Measurements from ENCODE around the gene HBE1.
"Not testable (repeated sequence)": the region's sequence is repeated elsewhere in the genome, so short reads cannot be mapped to it uniquely, and the experiment has no call there.

HBE1 gene

DNA sequence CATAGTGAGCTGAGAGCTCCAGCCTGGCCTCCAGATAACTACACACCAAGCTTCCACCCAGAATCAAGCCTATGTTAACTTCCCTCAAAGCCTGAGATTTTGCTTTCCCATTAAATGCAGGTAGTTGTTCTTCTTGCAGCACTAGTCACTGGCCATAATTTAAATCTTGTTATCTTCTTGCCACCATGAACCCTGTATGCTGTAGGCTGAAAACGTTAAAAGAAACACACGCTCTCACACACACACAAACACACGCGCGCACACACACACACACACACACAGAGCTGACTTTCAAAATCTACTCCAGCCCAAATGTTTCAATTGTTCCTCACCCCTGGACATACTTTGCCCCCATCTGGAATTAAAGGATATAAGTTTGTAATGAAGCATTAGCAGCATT, 16.3 kb downstream of the HBE1 start:
- DNase-seq (ENCODE audit: low read depth) = not testable (repeated sequence)

DNA sequence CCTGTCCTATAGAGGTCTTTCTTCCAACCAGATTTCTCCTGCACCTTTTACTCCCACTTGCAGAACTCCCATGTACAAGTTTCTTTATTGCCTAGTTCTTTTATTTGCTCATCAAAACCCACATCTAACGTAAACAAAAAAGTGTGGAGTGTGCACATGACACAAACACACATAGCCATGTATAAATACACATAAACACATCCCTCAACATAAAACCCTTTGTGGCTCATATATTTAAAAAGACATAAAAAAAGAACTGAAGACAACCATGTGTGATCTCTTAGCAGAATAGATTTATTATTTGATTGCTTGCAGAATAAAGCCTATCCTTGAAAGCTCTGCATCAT, 16.9 kb downstream of the HBE1 start:
- no peak for DNase-seq (ENCODE audit: low read depth)

DNA sequence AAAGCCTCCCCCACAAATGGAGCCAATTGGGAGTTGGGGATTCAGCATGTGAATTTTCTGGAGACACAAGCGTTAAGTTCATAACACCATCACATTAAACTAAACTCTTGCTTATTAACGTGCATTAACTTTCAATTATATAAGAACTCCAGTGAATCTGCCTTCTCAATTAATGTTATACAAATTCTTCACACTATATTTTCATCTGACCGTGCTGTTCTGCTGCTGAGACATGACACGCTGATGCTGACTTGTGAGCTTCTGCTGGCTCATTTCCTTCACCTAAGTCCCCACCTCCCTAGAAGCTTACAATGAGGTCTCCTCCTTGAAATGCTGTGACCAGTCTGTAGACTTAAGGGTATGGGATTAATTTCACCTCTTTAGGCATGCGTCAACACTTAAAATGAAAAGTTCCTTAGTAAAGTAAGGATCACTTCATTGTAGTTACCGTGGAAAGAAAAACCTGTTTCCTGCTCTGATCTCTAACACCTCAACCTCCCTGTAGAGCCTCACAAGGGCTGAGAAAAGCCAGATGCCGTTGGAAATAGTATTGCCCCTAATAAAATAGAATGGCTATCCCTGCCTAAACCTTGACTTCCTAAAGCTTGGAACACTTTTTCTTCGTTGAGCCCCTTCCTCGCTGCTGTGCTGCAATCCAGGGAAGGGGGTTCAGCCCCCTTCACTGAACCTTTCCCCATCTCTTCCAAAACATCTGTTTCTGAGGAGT, 17.4 kb downstream of the HBE1 start:
- no peak for DNase-seq (ENCODE audit: low read depth)

DNA sequence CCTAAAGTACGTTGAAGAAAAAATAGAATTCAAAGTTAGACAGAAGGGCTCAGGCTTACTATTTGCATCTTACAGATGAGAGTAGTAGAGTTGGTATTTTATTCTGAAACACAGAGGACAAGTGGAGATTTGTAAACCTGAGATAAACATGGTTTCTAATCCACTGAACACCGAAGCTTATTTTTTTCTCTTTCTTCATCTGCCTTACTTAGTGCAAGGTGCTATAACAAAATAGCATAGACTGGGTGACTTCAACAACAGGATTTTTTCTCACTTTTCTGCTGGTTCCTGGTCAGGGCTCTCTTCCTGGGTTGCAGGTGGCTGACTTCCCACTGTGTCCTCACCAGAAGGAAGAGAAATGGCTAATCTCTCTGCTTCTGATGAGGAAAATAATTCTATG, 18.0 kb downstream of the HBE1 start:
- DNase-seq (ENCODE audit: low read depth) = no peak

DNA sequence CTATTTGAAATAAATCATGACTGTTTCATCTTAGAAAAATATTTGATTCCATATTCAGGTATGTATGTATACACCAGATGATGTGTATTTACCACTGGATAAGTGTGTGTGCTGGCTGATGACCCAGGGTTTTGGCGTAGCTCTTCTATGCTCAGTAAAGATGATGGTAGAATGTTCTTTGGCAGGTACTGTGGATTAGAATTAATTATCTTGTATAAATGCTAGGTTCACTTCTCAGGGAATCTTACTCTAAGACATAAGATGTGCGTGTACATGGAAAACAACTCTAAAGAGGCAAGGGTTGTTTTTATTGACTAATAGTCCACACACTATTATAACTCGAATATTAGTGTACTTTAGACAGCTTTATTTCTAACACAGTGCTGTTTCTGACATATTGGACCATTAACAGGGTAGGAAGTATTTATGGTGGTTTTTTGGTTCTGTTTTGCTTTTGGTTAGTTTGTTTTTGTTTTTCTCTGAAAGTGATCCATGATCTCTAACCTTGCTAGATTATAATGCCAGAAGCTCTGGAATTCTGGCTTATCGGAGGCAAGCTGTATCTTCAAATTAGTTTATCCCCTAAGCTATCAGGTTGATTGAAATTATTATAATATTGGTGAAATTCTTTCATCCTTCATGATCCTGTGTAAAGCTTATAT, 19.1 kb downstream of the HBE1 start:
- no peak for DNase-seq (ENCODE audit: low read depth)

DNA sequence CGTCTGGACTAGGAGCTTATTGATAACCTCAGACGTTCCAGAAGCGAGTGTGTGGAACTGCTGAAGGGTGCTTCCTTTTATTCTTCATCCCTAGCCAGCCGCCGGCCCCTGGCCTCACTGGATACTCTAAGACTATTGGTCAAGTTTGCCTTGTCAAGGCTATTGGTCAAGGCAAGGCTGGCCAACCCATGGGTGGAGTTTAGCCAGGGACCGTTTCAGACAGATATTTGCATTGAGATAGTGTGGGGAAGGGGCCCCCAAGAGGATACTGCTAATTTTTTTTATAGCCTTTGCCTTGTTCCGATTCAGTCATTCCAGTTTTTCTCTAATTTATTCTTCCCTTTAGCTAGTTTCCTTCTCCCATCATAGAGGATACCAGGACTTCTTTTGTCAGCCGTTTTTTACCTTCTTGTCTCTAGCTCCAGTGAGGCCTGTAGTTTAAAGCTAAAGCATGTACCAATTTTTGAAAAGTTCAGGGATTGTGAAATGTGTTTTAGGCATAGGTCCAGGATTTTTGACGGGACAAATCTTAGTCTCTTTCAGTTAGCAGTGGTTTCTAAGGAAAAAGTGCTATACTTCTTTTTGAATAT, 19.8 kb downstream of the HBE1 start, which contains the start of gene HBG1:
HBG1 (minus strand) TSS at position 51 of the 590 bp plus-strand sequence. CDS start 53 bp downstream, outside the sequence.
- not testable (repeated sequence) for DNase-seq (ENCODE audit: low read depth)

DNA sequence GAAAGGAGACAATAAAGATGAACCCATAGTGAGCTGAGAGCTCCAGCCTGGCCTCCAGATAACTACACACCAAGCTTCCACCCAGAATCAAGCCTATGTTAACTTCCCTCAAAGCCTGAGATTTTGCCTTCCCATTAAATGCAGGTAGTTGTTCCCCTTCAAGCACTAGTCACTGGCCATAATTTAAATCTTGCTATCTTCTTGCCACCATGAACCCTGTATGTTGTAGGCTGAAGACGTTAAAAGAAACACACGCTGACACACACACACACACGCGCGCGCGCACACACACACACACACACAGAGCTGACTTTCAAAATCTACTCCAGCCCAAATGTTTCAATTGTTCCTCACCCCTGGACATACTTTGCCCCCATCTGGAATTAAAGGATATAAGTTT, 21.2 kb downstream of the HBE1 start:
- DNase-seq (ENCODE audit: low read depth) = not testable (repeated sequence)

DNA sequence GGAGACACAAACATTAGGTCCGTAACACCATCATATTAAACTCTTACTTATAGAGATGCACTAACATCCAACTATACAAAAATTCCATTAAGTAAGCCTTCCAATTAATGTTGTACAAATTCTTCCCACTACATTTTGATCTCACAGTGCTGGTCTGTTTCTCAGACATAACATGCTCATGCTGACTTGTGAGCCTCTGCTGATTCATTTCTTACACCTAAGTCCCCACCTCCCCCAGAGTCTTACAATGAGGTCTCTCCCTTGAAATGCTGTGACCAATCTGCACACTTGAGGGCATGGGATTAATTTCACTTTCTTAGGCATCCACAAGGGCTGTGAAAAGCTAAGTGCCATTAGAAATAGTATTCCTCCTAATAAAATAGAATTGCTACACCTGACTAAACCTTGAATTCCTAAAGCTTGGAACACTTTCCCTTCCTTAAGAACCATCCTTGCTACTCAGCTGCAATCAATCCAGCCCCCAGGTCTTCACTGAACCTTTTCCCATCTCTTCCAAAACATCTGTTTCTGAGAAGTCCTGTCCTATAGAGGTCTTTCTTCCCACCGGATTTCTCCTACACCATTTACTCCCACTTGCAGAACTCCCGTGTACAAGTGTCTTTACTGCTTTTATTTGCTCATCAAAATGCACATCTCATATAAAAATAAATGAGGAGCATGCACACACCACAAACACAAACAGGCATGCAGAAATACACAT, 22.1 kb downstream of the HBE1 start:
- no peak for DNase-seq (ENCODE audit: low read depth)

DNA sequence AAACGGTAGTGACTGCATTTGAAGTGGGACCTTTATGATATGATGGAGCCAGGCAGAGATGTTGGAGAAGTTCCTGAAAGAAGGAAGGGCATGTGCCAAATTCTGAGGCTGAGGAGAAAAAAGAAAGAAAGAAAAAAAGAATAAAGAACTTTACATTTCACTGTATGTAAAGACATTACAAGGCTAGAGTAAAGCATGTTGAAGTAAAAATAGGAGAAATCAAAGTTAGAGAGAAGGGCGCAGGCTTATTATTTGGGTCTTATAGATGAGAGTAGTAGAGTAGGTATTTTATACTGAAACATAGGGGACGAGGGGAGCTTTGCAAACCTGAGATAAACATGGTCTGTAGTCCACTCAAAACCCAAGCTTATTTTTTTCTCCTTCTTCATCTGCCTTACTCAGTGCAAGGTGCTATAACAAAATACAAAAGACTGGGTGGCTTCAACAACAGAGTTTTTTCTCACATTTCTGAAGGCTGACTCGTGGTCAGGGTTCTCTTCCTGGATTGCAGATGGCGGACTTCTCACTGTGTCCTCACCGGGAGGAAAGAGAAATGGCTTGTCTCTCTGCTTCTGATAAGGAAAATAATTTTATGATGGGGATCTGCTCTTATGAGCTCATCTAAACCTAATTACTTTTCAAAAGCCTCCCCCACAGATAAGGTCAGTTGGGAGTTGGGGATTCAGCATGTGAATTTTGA, 22.8 kb downstream of the HBE1 start:
- DNase-seq (ENCODE audit: low read depth) = no peak

DNA sequence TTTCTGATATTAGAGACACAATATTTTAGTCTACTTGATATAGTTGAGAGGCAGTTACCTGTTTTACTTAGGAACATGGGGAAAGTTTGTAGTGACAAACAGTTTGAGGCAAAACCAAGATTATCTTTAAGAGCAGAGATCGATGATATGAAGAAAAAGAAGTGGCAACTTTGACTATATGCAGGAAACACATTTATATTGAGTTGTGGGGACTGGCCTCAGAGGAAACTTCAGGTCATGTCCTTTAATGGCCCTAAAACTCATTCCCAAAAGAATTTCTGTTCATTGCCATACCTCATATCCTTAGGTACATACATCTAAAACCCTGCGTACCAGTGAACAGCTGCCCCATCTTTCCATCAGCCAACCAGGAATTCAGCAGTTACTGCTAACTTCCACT, 24.6 kb downstream of the HBE1 start:
- no peak for DNase-seq (ENCODE audit: low read depth)

DNA sequence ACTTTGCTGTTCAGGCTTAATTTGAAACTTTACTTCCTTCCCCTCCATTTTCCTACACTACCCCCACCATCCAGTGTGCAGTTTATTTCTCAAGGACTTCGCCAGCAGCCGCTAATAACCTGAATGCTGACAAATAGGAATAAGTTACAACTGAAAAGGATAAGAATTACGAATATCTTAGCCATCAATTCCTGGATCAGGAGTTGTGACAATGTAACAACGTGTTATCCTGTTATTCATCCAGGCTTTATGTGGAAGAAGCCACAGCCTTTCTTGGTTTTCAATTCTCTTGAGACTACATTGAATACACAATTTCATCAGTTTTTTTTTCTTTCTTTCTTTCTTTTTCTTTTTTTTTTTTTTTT, 25.9 kb downstream of the HBE1 start:
- no peak for DNase-seq (ENCODE audit: low read depth)

DNA sequence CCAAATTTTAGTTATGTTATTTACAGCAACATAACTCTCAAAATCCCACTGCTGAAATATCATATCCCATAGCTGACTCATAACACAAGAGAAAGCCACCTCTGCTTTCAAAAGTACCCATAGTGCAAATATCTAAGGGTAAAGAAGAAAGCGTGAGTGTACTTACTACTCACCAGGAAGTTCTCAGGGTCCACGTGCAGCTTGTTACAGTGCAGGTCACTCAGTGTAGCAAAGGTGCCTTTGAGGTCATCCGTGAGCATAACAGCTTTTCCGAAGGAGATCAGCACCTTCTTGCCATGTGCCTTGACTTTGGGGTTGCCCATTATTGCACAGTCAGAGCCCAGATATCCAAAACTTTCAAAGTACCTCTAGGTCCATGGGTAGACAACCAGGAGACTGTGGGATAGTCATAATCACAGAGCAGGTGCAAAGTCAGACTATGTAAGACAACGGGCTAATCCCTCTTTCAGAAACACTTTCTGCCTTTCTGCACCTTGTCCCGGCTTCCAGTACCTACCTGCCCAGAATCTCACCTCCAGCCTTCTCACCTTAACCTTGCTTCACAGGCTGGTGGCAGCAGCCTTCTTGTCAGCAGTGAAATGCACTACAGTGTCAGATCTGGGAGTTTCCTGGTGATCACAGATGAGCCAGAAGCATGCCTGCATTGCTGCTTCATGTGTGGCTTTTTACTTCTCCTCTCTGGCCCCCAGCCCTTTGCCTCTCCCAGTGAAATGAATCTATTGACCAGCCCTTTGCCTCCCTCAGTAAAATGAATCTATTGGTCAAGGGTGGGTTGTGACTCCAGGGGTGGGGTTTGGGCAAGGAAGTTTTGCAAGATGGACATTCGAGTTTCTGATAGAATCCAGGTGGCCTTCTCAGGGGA, 26.6 kb downstream of the HBE1 start:
- no peak for DNase-seq (ENCODE audit: low read depth)

DNA sequence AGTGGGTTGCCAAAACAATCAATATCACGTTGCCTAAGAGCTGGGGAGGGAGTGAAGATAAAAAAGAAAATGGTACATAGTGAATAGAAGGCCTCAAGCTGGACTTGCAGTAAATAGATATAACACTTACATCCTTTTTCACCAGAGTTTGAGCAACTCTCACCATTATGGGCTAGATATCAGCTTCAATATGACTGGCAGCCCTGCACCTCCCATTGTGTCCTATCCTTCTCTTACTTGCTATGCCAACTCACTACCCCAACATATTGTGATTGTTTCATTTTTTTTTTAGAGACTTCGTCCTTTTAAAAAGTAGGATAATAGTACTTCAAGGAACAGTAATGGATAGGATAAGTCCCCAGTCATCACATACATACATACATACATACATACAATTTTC, 27.5 kb downstream of the HBE1 start:
- no peak for DNase-seq (ENCODE audit: low read depth)

DNA sequence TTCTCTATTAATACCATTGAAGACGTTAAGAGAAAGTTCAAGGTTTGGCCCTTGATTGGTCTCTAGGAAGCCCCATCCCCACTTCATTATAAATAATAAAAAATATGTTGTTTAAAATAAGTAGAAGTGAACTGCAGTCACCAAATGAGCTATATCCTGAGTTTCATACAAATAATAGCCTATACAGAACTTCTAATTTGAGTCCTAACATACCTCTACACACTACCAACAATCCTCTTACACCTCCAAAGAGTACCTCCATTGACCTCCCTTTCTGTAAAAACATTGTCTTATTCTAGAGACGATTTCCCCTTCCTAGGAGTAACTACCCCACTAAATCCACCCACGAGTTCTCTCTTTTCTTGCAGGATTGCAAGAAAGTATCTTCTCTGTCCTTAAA, 28.3 kb downstream of the HBE1 start:
- DNase-seq (ENCODE audit: low read depth) = no peak

DNA sequence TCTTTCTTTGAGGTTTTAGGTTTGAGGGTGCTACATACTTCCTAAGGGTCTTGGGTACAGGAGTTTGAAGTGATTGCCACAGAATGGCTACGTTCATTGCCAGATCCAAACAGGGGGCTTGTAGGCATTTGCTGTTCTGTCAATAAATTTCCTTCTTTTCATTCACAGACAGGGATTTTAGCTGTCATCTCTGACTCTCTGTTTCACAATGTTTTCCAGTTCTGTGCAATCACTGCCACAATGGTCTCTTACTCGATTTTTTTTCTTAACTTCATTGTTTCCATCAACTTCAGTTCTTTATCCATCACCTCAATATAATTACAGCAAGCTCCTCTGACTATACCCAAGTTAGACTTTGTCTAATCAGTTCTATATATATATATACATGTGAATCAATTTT, 29.3 kb downstream of the HBE1 start:
- no peak for DNase-seq (ENCODE audit: low read depth)

DNA sequence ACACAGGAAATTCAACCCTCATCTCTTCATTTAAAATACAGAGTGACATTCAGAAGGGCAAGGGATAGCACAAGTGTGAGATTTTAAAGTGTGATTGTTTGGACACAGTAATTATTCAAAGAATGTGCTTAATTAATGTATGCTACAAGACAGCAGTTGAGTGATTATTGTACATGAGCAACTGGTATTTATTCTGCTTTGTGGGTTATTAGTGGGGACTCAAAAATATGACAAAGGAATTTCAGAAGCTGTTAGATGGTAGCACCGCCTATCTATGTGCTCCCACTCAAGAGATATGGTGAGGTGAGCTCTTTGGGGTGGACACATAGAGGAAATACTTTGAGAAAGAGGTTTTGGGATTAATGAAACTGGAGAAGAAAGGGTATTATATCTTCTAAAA, 29.7 kb downstream of the HBE1 start:
- DNase-seq (ENCODE audit: low read depth) = no peak

DNA sequence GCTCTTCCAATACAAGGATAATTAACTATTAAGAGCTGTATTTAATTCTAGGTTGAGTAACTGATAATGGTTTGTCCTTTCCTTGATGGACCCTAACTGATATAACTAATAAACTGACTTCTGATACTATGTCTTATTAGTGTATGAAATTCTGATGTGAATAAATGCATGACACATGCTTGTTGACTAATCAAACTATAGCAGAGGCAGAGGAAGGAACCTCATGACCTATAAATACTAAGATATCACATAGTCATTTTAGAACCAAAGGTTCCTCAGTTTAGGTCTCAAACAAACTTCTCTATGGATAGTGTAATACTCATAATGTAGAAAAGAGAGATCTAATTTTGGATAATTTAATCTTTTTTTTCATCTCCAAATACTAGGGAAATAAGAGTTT, 30.7 kb downstream of the HBE1 start:
- peak; percentile 2 for DNase-seq (ENCODE audit: low read depth)

DNA sequence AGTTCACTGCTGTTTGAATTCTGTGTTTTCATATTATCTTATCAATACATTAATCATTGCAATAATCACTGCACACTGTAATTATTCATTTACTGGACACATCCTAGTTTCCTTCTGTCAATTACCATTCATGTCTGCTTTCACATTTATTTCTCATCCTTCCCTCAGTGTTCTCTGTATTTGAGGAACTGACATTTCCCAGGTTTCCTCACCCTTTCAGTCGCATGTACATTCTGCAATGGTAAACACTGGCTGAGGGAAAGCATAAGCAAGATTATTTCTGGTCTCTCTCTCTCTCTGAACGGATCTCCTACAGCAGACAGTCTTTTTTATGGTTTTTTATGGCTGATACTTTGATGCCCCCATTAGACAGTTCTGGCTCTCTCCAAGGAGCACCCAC, 31.3 kb downstream of the HBE1 start:
- DNase-seq (ENCODE audit: low read depth) = no peak

DNA sequence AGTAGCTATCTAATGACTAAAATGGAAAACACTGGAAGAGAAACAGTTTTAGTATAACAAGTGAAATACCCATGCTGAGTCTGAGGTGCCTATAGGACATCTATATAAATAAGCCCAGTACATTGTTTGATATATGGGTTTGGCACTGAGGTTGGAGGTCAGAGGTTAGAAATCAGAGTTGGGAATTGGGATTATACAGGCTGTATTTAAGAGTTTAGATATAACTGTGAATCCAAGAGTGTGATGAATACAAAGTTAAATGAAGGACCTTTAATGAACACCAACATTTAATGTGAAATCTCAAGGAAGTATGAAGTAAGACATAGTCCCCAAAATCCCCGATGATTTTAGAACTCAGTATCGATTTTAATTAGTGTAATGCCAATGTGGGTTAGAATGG, 32.3 kb downstream of the HBE1 start:
- DNase-seq (ENCODE audit: low read depth) = no peak

DNA sequence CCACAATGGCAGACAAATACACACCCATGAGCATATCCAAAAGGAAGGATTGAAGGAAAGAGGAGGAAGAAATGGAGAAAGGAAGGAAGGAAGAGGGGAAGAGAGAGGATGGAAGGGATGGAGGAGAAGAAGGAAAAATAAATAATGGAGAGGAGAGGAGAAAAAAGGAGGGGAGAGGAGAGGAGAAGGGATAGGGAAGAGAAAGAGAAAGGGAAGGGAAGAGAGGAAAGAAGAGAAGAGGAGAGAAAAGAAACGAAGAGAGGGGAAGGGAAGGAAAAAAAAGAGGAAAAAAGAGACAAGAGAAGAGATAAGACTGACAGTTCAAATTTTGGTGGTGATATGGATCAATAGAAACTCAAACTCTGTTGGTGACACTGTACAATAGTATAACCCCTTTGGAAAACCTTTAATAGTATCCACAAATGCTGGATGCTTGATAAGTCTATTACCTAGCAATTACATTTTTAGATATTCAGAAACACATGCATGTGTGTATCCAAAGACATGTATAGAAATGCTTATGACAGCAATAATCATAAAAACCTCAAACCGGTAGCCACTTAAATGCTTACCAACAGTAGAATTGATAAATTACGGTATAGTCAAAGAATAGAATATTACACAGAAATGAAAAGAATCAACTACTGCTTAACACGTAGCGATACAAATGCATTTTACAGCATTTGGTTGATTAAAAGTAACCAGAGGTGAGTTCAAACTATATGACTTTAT, 34.2 kb downstream of the HBE1 start:
- no peak for DNase-seq (ENCODE audit: low read depth)

DNA sequence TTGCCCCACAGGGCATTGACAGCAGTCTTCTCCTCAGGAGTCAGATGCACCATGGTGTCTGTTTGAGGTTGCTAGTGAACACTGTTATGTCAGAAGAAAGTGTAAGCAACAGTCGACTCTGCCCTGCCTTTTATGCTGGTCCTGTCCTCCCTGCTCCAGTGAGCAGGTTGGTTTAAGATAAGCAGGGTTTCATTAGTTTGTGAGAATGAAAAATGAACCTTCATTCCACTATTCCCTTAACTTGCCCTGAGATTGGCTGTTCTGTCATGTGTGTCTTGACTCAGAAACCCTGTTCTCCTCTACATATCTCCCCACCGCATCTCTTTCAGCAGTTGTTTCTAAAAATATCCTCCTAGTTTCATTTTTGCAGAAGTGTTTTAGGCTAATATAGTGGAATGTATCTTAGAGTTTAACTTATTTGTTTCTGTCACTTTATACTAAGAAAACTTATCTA, 35.3 kb downstream of the HBE1 start, which contains the start of gene HBD:
HBD (minus strand) TSS at position 103 of the 454 bp plus-strand sequence; CDS start at position 53, 50 bp downstream.
- DNase-seq (ENCODE audit: low read depth) = no peak
